Breast epithelium (tissue), 4 donors: ENCODE measurements around the gene ARHGEF10L. TPM values are rescaled to one million over a fixed set of nuclear protein-coding genes. Genes with fewer than 3 reads are reported as not detected.

Experiments
- DNase-seq, 2 donors: peaks; one replicate each; pipeline ENCODE4 v3.0.0-alpha.2; 2019; ENCODE audit warnings: low spot score in 2 of 2
- H3K27ac ChIP-seq, 2 donors: fragments of 200-600 bp; sonication (generic) in 1 of 2; one replicate each; pipeline ENCODE4 v1.5.1; 2016 to 2019; ENCODE audit warnings: mild to moderate bottlenecking in 1 of 2
- H3K27me3 ChIP-seq, 2 donors: fragments of 200-600 bp; sonication (generic) in 1 of 2; one replicate each; pipeline versions ENCODE4 v1.5.1 to v1.6.0; 2017 to 2019; ENCODE audit warnings: control low read depth in 1 of 2, mild to moderate bottlenecking in 1 of 2
- H3K36me3 ChIP-seq: fragments of 200-600 bp; one replicate; pipeline ENCODE4 v1.5.1; 2019
- H3K4me1 ChIP-seq, 2 donors: fragments of 200-600 bp; sonication (generic); one replicate each; pipeline ENCODE4 v1.5.1; 2016 to 2019; ENCODE audit warnings: control low read depth in 1 of 2
- H3K4me3 ChIP-seq, 3 donors: fragments of 200-600 bp; sonication (generic); 1 replicate in 2 of 3; 2 replicates in 1 of 3; pipeline ENCODE4 v1.5.1; 2016 to 2019; ENCODE audit warnings: mild to moderate bottlenecking in 3 of 3, moderate library complexity in 2 of 3
- H3K9me3 ChIP-seq, 2 donors: fragments of 200-600 bp; sonication (generic) in 1 of 2; one replicate each; pipeline ENCODE4 v1.5.1; 2016 to 2019; ENCODE audit warnings: control low read depth in 1 of 2
- CTCF ChIP-seq, 3 donors: fragments of 450-650 bp; IDR thresholded peaks; one replicate each; pipeline ENCODE4 v1.5.1; 2016 to 2017; ENCODE audit warnings: antibody characterized with exemption in 3 of 3, mild to moderate bottlenecking in 3 of 3, moderate library complexity in 3 of 3
- POLR2A ChIP-seq: fragments of 450-650 bp; IDR thresholded peaks from one replicate; pipeline ENCODE4 v1.6.1; 2016; ENCODE audit warnings: antibody characterized with exemption, mild to moderate bottlenecking, moderate library complexity
- POLR2AphosphoS5 ChIP-seq, 3 donors: sonication (generic); formaldehyde crosslinking; IDR thresholded peaks; one replicate each; pipeline ENCODE4 v1.6.1; 2017; ENCODE audit warnings: antibody characterized with exemption in 3 of 3
- intact Hi-C: fragments of 100-400 bp; cut with DNase I; formaldehyde crosslinking; loops from one replicate; pipeline ENCODE4 v1.15.1; 2023; ENCODE audit warnings: low total_unique reads
- total RNA-seq, 3 donors: library from RNA; depleted of rRNA; stranded (reverse); fragments of >200 nt; gene quantifications; one replicate each; pipeline ENCODE4 v1.1.0, GENCODE V29; 2016

Gene ARHGEF10L
- total RNA-seq, 3 donors from 2014 or later: 36.7 to 51.4 (median 49.8) TPM

- no peaks in the 10 kb centered on the region for H3K4me1 ChIP-seq
- H3K4me3 ChIP-seq: no peak overlapping the region
Measured at GRCh38 chr1:17545356-17545755, 5.9 kb downstream of the ARHGEF10L start.

GRCh38 chr1:17546946-17547670, 7.6 kb downstream of the ARHGEF10L start:
- Histone ChIP-seq H3K4me3 (no peak overlapping the region), H3K36me3 (no peaks in the 10 kb centered on the region), H3K9me3 (no peaks in the 10 kb centered on the region), H3K27ac (peak overlapping the region in 1 of 2 donors; percentile 6), H3K27me3 (no peaks in the 10 kb centered on the region), H3K4me1 (peaks cover 0 to 16% of the 10 kb centered on the region in 2 donors)
- intact Hi-C loops: no loop called here
- no peak for DNase-seq
- TF ChIP-seq POLR2AphosphoS5 (IDR thresholded peaks at IDR 0.05): no peak
- TF ChIP-seq CTCF (IDR thresholded peaks at IDR 0.05): no peak
- TF ChIP-seq POLR2A: no peak

More at GRCh38 chr1:17545356-17545755, 5.9 kb downstream of the ARHGEF10L start:
- TF ChIP-seq POLR2A (no peak), POLR2AphosphoS5 (IDR thresholded peaks at IDR 0.05) (no peak), CTCF (IDR thresholded peaks at IDR 0.05) (no peak)
- intact Hi-C loops: no loop called here
- Histone ChIP-seq H3K36me3 (no peaks in the 10 kb centered on the region), H3K9me3 (no peaks in the 10 kb centered on the region), H3K27me3 (no peaks in the 10 kb centered on the region), H3K27ac (peak overlapping the region; percentile 8 to 84)
- DNase-seq: no peak

- H3K36me3 ChIP-seq: no peaks in the 10 kb centered on the region
- no peaks in the 10 kb centered on the region for H3K27me3 ChIP-seq
- intact Hi-C loops: no loop called here
- peaks cover 0 to 16% of the 10 kb centered on the region in 2 donors for H3K4me1 ChIP-seq
- H3K27ac ChIP-seq: no peak overlapping the region
- no peak overlapping the region for H3K4me3 ChIP-seq
- no peak for DNase-seq
- no peak for TF ChIP-seq CTCF (IDR thresholded peaks at IDR 0.05)
- TF ChIP-seq POLR2A: no peak
- no peak for TF ChIP-seq POLR2AphosphoS5 (IDR thresholded peaks at IDR 0.05)
- H3K9me3 ChIP-seq: no peaks in the 10 kb centered on the region
Measured at GRCh38 chr1:17549384-17549783, 9.9 kb downstream of the ARHGEF10L start.

- Histone ChIP-seq H3K27ac (peak overlapping the region in 1 of 2 donors; percentile 39), H3K36me3 (no peaks in the 10 kb centered on the region), H3K4me1 (peaks cover 0 to 16% of the 10 kb centered on the region in 2 donors), H3K4me3 (no peak overlapping the region), H3K9me3 (no peaks in the 10 kb centered on the region), H3K27me3 (no peaks in the 10 kb centered on the region)
- DNase-seq: no peak
- intact Hi-C loops: no loop called here
- TF ChIP-seq CTCF (IDR thresholded peaks at IDR 0.05) (no peak), POLR2AphosphoS5 (IDR thresholded peaks at IDR 0.05) (no peak), POLR2A (no peak)
Measured at GRCh38 chr1:17550729-17551584, 11.5 kb downstream of the ARHGEF10L start.

- DNase-seq: no peak
- no peaks in the 10 kb centered on the region for H3K36me3 ChIP-seq
- H3K4me3 ChIP-seq: no peak overlapping the region
- intact Hi-C loops: no loop called here
- no peaks in the 10 kb centered on the region for H3K9me3 ChIP-seq
- H3K27me3 ChIP-seq: no peaks in the 10 kb centered on the region
- peaks cover 0 to 16% of the 10 kb centered on the region in 2 donors for H3K4me1 ChIP-seq
- peak overlapping the region in 1 of 2 donors; percentile 13 for H3K27ac ChIP-seq
- TF ChIP-seq POLR2AphosphoS5 (IDR thresholded peaks at IDR 0.05): no peak
- TF ChIP-seq POLR2A: no peak
- no peak for TF ChIP-seq CTCF (IDR thresholded peaks at IDR 0.05)
Measured at GRCh38 chr1:17551755-17552234, 12.3 kb downstream of the ARHGEF10L start.
